Activated naive CD4-positive, alpha-beta T cell treated with anti-CD3 and anti-CD28 coated beads for 36 hours (primary cell): ENCODE measurements around the gene PSENEN. TPM values are rescaled to one million over a fixed set of nuclear protein-coding genes. Genes with fewer than 3 reads are reported as not detected.

Experiments used
- CTCF ChIA-PET: fragments of 350-600 bp; sonication (Branson Sonifier 250); formaldehyde crosslinking; loops from one replicate; lab custom pipeline; 2021; ENCODE audit warnings: antibody characterized with exemption; lab: Charles Lee
- DNase-seq: peaks from one replicate; pipeline ENCODE4 v3.0.0-alpha.2; 2020
- H3K27ac Mint-ChIP-seq: one replicate; pipeline ENCODE4 v1.8.0; 2021; ENCODE audit warnings: mild to moderate bottlenecking, mixed read lengths
- H3K27me3 Mint-ChIP-seq: one replicate; pipeline ENCODE4 v1.8.0; 2021; ENCODE audit warnings: low read depth, mixed read lengths
- H3K36me3 Mint-ChIP-seq: one replicate; pipeline ENCODE4 v1.8.0; 2021; ENCODE audit warnings: low read depth, mixed read lengths
- H3K4me1 Mint-ChIP-seq: one replicate; pipeline ENCODE4 v1.8.0; 2021; ENCODE audit warnings: low read depth, mixed read lengths
- H3K4me3 Mint-ChIP-seq: one replicate; pipeline ENCODE4 v1.8.0; 2021; ENCODE audit warnings: mild to moderate bottlenecking, moderate library complexity, mixed read lengths
- H3K9me3 Mint-ChIP-seq: one replicate; pipeline ENCODE4 v1.8.0; 2021; ENCODE audit warnings: mixed read lengths
- intact Hi-C: fragments of 100-400 bp; cut with micrococcal nuclease; formaldehyde crosslinking; loops from one replicate; pipeline ENCODE4 v1.15.1; 2023
- total RNA-seq, 2 experiments: library from RNA; stranded (reverse); gene quantifications; one replicate each; pipeline ENCODE4 v1.2.3, GENCODE V29; 2021

The PSENEN gene
- total RNA-seq, 2 experiments from 2014 or later: 32.4 to 37.7 TPM

DNA sequence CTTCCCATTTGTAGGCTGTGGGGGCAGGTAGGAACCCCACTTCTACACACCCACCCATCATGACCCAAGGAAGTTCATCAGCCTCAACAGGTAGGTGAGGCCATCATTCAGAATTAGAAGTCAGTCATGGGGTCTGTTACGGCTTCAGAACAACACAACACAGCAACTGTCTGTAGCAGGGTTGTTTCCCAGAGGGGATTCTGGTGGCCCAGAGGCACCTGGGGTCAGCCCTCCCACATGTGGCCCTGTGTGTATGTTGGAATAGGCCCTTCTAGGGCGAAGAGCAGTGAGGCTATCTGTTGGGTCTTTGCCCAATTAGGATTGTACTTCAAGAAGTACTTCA is 6.6 kb upstream of the PSENEN start:
- Mint-ChIP-seq H3K4me3 (peak overlapping the region; percentile 36), H3K4me1 (peaks cover 35% of the 10 kb centered on the region), H3K9me3 (no peaks in the 10 kb centered on the region), H3K27ac (no peak overlapping the region), H3K27me3 (no peaks in the 10 kb centered on the region), H3K36me3 (peaks cover 39% of the 10 kb centered on the region)
- no peak for DNase-seq
- CTCF ChIA-PET: no interaction called here
- intact Hi-C loops: no loop called here

DNA sequence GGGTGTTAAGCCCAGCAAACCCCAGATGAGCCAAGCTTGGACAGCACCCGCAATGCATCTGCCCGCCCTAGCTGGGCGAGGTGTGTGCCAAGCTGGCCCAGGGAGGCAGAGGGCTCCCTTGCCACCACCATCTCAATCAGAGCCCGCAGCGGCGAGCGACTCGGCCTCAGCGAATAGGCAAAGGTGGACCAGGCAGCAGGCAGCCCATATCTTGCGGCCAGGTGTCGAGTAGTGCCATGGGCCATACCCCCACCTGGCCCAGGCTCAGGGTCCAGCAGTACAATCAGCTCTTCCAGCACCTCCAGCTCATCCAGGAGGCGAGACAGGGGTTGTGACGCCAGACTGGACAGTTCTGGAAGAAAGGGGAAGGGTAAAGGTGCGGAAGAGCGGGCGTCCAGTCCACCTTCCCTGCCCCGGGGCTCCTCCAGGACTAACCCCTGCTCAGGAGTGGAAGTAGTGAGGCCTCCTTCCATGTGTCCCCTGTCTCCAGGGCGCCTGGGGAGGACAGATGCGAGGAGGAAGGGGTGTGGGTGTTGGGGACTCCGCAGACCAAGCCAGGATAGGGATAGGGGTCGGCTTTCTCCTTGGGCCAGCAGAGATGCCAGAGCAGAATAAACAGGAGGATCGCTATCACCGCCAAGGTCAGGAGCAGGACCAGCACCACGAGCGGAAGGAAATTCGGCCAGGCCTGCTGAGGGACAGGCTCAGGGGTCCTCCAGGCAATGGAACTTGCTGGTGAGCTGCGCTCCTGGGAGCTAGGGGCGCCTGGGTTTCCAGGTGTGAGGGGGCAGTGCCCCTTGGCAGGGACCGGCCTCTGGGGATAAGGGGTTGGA is 6.0 kb upstream of the PSENEN start:
- Mint-ChIP-seq H3K9me3 (no peaks in the 10 kb centered on the region), H3K4me1 (peaks cover 41% of the 10 kb centered on the region), H3K27ac (no peak overlapping the region), H3K27me3 (no peaks in the 10 kb centered on the region), H3K4me3 (peak overlapping the region; percentile 89), H3K36me3 (peaks cover 32% of the 10 kb centered on the region)
- intact Hi-C loops: loop anchor here (1.0 to 10.0 kb wide), 8 partner anchors 19 to 405 kb away; partner anchors contain the start of genes ALKBH6, CAPNS1 and PROSER3
- no peak for DNase-seq
- CTCF ChIA-PET: interaction anchor here (0.6 to 1.8 kb wide), 6 partner anchors 9 to 47 kb away, joined by 3 to 10 read pairs (median 3); partner anchors contain the start of gene LIN37

DNA sequence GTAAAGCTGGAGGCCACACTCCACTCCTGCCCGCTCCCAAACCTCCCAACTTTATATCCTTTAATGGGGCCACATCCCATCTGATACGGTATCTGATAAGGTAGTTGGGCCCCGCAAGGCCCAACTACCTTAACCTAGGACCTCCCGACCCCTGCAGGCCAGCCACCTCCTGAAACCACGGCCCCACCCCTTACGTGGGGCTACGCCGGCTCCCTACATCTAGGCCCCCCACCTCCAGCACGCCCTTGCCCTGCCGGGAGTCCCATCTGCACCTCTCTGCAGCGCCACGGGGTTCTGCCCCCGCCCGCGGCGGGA is 5.4 kb upstream of the PSENEN start:
- Mint-ChIP-seq H3K36me3 (peaks cover 28% of the 10 kb centered on the region), H3K27ac (no peak overlapping the region), H3K4me3 (peak overlapping the region; percentile 89), H3K9me3 (no peaks in the 10 kb centered on the region), H3K27me3 (no peaks in the 10 kb centered on the region), H3K4me1 (peaks cover 40% of the 10 kb centered on the region)
- CTCF ChIA-PET: interaction anchor here (0.6 to 1.8 kb wide), 7 partner anchors 8 to 127 kb away, joined by 3 to 10 read pairs (median 3); partner anchors contain the start of gene LIN37
- intact Hi-C loops: loop anchor here (1.0 to 10.0 kb wide), 8 partner anchors 18 to 405 kb away; partner anchors contain the start of genes ALKBH6, CAPNS1 and PROSER3
- DNase-seq: no peak

DNA sequence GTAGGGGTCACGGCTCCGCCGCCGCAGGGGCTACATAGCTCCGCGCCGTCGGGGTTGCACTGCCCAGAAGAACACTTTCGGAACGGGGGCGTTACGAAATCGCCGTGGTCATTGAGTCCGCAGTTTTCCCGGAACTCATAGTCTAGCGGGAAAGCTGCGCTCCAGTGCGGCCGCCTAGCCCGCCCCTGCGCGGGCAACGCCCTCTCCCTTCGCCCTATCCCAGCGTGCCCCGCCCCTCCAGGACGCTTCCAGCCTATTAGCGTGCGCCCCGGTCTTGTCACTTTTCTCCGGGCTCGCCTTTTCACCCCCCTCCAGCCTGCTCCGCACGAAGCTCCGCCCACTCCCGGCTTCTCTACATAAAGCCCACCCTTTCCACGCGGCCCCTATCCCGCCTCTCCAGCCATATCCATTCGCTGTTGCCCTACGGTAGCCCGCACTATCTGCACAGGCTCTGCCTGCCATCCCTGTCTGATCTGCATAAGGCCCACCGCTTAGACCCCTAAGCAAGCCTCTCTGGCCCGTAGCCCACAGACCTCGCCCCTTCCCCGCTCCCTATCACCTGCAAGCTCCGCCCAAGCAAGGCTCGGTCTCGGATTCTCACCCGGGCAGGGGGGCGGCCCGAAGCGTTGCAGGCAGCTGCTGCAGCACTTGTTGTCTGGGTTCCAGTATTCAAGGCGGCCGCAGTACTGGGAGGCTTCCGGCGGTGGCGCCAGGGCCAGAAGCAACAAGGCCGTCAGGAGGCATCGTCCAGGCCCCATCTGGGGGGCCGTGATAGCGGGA is 4.8 kb upstream of the PSENEN start:
- CTCF ChIA-PET: interaction anchor here (0.6 to 1.8 kb wide), 6 partner anchors 9 to 127 kb away, joined by 3 to 10 read pairs (median 3); no protein-coding TSS in a partner anchor
- intact Hi-C loops: loop anchor here (1.0 to 10.0 kb wide), 8 partner anchors 18 to 404 kb away; partner anchors contain the start of genes ALKBH6, CAPNS1 and PROSER3
- Mint-ChIP-seq H3K27ac (peak overlapping the region; percentile 97), H3K4me3 (peak overlapping the region; percentile 89), H3K9me3 (no peaks in the 10 kb centered on the region), H3K4me1 (peaks cover 41% of the 10 kb centered on the region), H3K27me3 (no peaks in the 10 kb centered on the region), H3K36me3 (peaks cover 28% of the 10 kb centered on the region)
- DNase-seq: peak; percentile 99

DNA sequence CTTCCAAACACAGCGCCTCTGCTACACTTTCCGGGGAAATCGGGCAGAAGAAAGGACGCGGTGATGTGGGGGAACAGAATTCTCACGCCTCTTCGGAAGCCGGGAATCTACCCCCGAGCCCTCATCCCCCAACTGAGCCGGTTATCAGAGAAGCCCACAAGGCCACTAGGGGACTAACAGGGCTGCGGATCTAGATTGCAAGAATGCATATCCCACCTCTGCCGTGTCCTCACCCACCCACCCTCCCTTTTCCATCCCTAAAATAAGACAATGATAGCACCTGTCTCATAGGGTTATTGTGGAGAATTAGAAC is 4.3 kb upstream of the PSENEN start:
- CTCF ChIA-PET: interaction anchor here (1.0 to 1.8 kb wide), 4 partner anchors 9 to 48 kb away, joined by 3 to 10 read pairs (median 4); no protein-coding TSS in a partner anchor
- intact Hi-C loops: loop anchor here (10.0 kb wide), 1 partner anchor 404 kb away; the partner anchor contains the start of gene CAPNS1
- Mint-ChIP-seq H3K27me3 (no peaks in the 10 kb centered on the region), H3K4me1 (peaks cover 47% of the 10 kb centered on the region), H3K9me3 (no peaks in the 10 kb centered on the region), H3K36me3 (peaks cover 28% of the 10 kb centered on the region), H3K4me3 (peak overlapping the region; percentile 89), H3K27ac (peak overlapping the region; percentile 99)
- DNase-seq: no peak

DNA sequence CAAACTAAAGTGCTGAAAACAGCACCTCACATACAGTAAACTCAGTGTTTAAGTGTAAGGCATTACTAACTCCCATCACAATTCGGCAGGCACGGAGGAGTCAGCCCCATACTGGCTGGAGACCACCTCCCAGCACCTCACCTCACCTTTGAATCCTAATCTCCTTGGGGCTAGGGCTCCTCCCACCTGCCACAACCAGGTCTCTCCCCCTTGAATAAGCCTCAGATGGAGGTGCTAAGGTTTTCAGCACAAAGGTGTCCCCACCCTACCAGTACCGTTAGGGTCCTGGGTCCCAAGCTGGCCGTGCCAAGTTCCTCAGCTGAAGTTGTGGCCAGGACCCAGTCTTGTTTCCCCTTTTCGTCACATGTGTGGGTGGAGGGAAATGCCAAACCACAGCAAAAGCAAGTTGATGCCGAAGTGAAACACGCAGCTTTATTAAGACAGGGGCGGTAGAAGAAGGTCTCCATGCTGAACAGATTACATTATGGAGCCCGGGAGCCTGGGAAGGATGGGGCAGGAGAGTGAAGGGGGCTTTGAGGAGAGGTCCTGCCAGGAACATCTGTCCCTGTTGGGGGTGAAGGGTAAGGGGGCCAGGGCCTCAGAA is 3.2 kb upstream of the PSENEN start, which contains the start of gene IGFLR1:
Gene IGFLR1 (minus strand): TSS at position 332 of the 604 bp plus-strand sequence. CDS start 1,272 bp downstream, outside the sequence.
- CTCF ChIA-PET: interaction anchor here (1.1 kb wide), 1 partner anchor 15 kb away, joined by 4 read pairs; the partner anchor contains the start of gene PROSER3
- H3K4me1 Mint-ChIP-seq: peaks cover 48% of the 10 kb centered on the region
- no peaks in the 10 kb centered on the region for H3K27me3 Mint-ChIP-seq
- DNase-seq: peak; percentile 93
- no peaks in the 10 kb centered on the region for H3K9me3 Mint-ChIP-seq
- peak within 1 kb of the TSS; percentile 99 for H3K27ac Mint-ChIP-seq
- intact Hi-C loops: loop anchor here (10.0 kb wide), 1 partner anchor 403 kb away; the partner anchor contains the start of gene CAPNS1
- peaks cover 24% of the 10 kb centered on the region for H3K36me3 Mint-ChIP-seq
- peak within 1 kb of the TSS; percentile 89 for H3K4me3 Mint-ChIP-seq

DNA sequence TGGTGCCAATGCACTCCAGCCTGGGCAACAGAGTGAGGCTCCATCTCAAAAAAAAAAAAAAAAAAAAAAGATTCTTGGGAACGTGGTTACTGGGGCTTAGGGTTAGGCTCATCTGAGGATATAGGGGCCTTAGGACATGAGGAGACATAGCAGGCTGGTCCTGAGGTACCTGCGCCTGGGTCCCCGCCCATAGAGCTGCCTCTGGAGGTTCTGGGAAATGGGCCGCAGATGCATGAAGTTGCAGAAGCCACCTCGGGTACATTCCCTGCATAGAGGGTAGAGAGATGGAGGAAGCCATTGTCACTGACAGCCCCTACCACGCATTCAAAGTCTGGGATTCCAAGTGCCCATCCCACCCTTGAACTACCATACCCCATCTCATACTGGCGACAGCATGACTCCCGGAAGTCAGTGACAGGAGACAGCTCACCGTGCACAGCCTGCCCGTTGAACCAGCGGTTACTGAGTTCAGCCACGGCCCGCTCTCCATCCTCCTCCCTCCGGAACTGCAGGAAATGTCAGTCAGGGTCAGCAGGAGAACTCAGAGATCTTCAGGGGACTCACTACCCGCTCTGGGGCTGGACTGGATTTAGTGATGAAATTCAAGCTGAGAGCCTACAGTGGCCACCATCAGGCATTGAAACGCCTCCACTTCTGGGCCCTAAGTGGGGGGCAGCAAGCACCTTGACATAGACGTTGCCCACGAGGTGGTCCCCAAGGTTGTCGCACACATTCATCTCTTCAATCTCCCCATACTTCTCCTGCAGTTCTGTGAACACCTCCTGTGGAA is 1.6 kb upstream of the PSENEN start:
- Mint-ChIP-seq H3K27me3 (no peaks in the 10 kb centered on the region), H3K4me3 (peak overlapping the region; percentile 96), H3K4me1 (peaks cover 55% of the 10 kb centered on the region), H3K9me3 (no peaks in the 10 kb centered on the region), H3K36me3 (peaks cover 17% of the 10 kb centered on the region), H3K27ac (peak overlapping the region; percentile 99)
- DNase-seq: no peak
- intact Hi-C loops: loop anchor here (2.0 to 10.0 kb wide), 3 partner anchors 31 to 401 kb away; partner anchors contain the start of genes ARHGAP33 and CAPNS1
- CTCF ChIA-PET: interaction anchor here (0.6 to 1.7 kb wide), 2 partner anchors 49 to 188 kb away, joined by 3 to 6 read pairs; no protein-coding TSS in a partner anchor

DNA sequence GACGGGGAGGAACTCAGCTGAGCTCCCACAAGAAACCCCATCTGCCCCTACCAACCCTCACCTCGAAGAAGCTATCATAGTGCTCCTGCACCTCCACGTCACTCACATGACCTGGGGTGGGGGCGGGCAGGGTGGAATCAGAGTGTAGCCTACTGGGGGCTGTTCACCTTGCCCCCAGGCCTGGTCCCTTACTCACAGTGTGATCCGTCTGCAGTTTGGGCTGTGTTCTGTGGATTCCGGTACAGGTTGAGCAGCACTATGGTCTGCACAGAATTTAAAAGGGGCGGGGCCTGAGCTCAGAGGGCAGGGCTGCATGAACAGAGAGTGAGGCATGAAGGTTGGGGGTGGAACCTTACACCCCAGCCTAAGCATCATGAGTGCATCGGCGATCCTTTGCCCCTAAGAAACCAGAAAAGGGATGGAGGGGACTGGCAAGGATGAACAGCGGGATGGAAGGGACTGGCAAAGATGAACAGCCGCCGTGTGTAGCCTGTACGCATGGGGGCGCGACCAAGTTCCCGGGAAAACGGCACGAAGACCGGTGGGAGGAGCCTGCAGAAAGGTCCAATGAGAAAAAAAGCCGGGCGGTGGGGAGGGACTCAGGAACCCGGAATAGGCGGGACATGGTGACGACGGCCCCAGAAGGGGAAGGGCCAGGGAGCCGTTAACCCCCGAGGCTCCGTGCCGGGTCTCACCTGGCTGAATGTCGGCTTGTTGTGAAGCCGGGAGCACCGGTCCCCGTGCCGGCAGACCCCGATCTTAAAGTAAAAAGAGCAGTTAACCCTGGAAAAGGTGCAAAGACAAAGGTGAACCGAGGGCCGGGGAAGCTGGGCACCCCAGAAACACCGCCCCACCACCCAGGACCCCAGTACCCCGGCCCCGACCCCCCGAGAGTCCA is 772 bp upstream of the PSENEN start:
- no peaks in the 10 kb centered on the region for H3K9me3 Mint-ChIP-seq
- intact Hi-C loops: loop anchor here (1.0 to 10.0 kb wide), 9 partner anchors 27 to 743 kb away; partner anchors contain the start of genes ALKBH6, ARHGAP33, CAPNS1 and NFKBID

DNA sequence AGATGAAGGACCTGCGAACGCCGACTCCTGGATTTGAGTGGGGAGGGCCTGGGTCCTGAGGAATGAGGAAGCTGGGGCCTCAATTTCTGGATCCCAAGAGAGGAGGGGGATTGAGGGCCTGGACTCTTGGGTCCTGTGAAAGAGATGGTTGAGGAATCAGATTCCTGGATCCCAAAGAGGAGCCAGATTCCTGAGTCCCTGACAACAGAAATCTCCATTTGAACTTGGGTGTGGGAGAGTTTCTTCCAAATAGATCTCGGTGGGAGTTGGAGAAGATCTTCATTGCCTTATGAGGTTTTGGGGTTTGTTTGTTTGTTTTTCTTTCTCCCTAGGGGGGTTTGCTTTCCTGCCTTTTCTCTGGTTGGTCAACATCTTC is 624 bp downstream of the PSENEN start:
- peak overlapping the region; percentile 96 for H3K4me3 Mint-ChIP-seq
- no peak for DNase-seq
- peaks cover 58% of the 10 kb centered on the region for H3K4me1 Mint-ChIP-seq
- no peaks in the 10 kb centered on the region for H3K9me3 Mint-ChIP-seq
- intact Hi-C loops: loop anchor here (5.0 to 10.0 kb wide), 2 partner anchors 399 to 741 kb away; partner anchors contain the start of genes CAPNS1 and ZNF566
- H3K27ac Mint-ChIP-seq: peak overlapping the region; percentile 99
- H3K36me3 Mint-ChIP-seq: peaks cover 12% of the 10 kb centered on the region
- H3K27me3 Mint-ChIP-seq: no peaks in the 10 kb centered on the region
- CTCF ChIA-PET: interaction anchor here (1.1 kb wide), 1 partner anchor 52 kb away, joined by 4 read pairs; no protein-coding TSS in a partner anchor

More for the DNA sequence above, 772 bp upstream of the PSENEN start:
- Mint-ChIP-seq H3K36me3 (peaks cover 17% of the 10 kb centered on the region), H3K27ac (peak overlapping the region; percentile 99), H3K27me3 (no peaks in the 10 kb centered on the region), H3K4me1 (peaks cover 56% of the 10 kb centered on the region), H3K4me3 (peak overlapping the region; percentile 96)
- peak; percentile 97 for DNase-seq
- CTCF ChIA-PET: interaction anchor here (0.6 to 1.7 kb wide), 3 partner anchors 50 to 187 kb away, joined by 3 to 6 read pairs (median 4); no protein-coding TSS in a partner anchor

DNA sequence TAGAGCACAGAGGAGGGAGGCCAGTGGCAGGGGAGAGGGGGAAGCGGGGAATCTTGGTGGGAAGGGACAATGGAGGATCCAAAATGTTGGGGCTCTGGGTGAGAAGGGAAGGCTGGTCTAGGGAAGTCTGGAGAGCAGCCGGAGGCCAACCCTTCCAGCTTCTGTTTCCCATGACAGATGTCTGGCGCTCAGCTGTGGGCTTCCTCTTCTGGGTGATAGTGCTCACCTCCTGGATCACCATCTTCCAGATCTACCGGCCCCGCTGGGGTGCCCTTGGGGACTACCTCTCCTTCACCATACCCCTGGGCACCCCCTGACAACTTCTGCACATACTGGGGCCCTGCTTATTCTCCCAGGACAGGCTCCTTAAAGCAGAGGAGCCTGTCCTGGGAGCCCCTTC is 1.1 kb downstream of the PSENEN start:
- no peak for DNase-seq
- peak overlapping the region; percentile 99 for H3K27ac Mint-ChIP-seq
- no peaks in the 10 kb centered on the region for H3K27me3 Mint-ChIP-seq
- intact Hi-C loops: loop anchor here (5.0 to 10.0 kb wide), 2 partner anchors 398 to 741 kb away; partner anchors contain the start of genes CAPNS1 and ZNF566
- no peaks in the 10 kb centered on the region for H3K9me3 Mint-ChIP-seq
- peaks cover 12% of the 10 kb centered on the region for H3K36me3 Mint-ChIP-seq
- H3K4me3 Mint-ChIP-seq: peak overlapping the region; percentile 96
- H3K4me1 Mint-ChIP-seq: peaks cover 58% of the 10 kb centered on the region
- CTCF ChIA-PET: no interaction called here
